HCT116 (cell line): ENCODE data around the gene SMARCA4. TPM values are rescaled to one million over a fixed set of nuclear protein-coding genes. Genes with fewer than 3 reads are reported as not detected.

Experiments
- ATAC-seq: fragments of 200-7000 bp; cut with Tn5 transposase; 2 replicates; pipeline ENCODE4 v1.9.1; 2020; ENCODE audit warnings: mild to moderate bottlenecking, moderate library complexity
- BruUV-seq: library from RNA; stranded (reverse); fragments of 400-500 nt; replicated peaks from 2 replicates; lab custom pipeline; 2021; lab: Mats Ljungman, UMichigan
- CTCF ChIA-PET: fragments of 300-600 bp; sonication (Branson Sonifier 250); formaldehyde crosslinking; loops from one replicate; lab custom pipeline; 2021; ENCODE audit warnings: antibody characterized with exemption; lab: Charles Lee
- POLR2A ChIA-PET: fragments of 300-600, 350-600 bp; sonication (Branson Sonifier 250); formaldehyde crosslinking; loops from one replicate; lab custom pipeline; 2021; ENCODE audit warnings: antibody characterized with exemption; lab: Charles Lee
- RAD21 ChIA-PET, 2 experiments: fragments of 300-600 bp; sonication (Branson Sonifier 250); formaldehyde crosslinking; loops; one replicate each; lab custom pipeline; 2023; ENCODE audit warnings: low total read pairs in 2 of 2; ENCODE audit not compliant: uncharacterized antibody in 2 of 2, unreplicated experiment in 2 of 2, low non-redundant PET in 1 of 2; lab: Charles Lee
- DNase-seq: peaks from one replicate; pipeline ENCODE4 v3.0.0-alpha.2; 2010; ENCODE audit warnings: low read depth, low spot score
- H2AFZ ChIP-seq: fragments of 200-600 bp; shearing (Covaris generic), sonication (generic); 2 replicates; pipeline ENCODE4 v1.6.1; 2017; ENCODE audit warnings: low read depth, mixed run types, mixed read lengths, antibody characterized with exemption, low read length; ENCODE audit not compliant: poor library complexity, severe bottlenecking
- H3K27ac ChIP-seq: 2 replicates; pipeline ENCODE4 v1.5.1; 2012; ENCODE audit warnings: low read depth, low read length
- H3K27me3 ChIP-seq: fragments of 200-600 bp; sonication (generic); 2 replicates; pipeline ENCODE4 v1.6.1; 2016; ENCODE audit warnings: mixed run types, low read length, mixed read lengths; ENCODE audit not compliant: insufficient read depth
- H3K36me3 ChIP-seq, 2 experiments: fragments of 200-500 bp in 1 of 2; fragments of 200-600 bp in 1 of 2; sonication (Bioruptor generic) in 1 of 2; sonication (generic) in 1 of 2; 2 replicates each; pipeline versions ENCODE4 v1.5.1 to v1.6.1; 2014 to 2016; ENCODE audit warnings: low read length in 2 of 2, inconsistent platforms in 1 of 2, mixed read lengths in 1 of 2, mixed run types in 1 of 2; ENCODE audit not compliant: insufficient read depth in 2 of 2, control insufficient read depth in 1 of 2
- H3K4me1 ChIP-seq, 2 experiments: fragments of 200-600 bp in 1 of 2; sonication (generic) in 1 of 2; 2 replicates each; pipeline versions ENCODE4 v1.5.1 to v1.6.1; 2012 to 2017; ENCODE audit warnings: low read length in 2 of 2, inconsistent platforms in 1 of 2, mild to moderate bottlenecking in 1 of 2, mixed read lengths in 1 of 2, mixed run types in 1 of 2, moderate library complexity in 1 of 2; ENCODE audit not compliant: insufficient read depth in 2 of 2, control insufficient read depth in 1 of 2
- H3K4me2 ChIP-seq: fragments of 200-600 bp; sonication (generic); 2 replicates; pipeline ENCODE4 v1.6.1; 2017; ENCODE audit warnings: mixed run types, low read length, mixed read lengths
- H3K4me3 ChIP-seq, 2 experiments: fragments of 200-600 bp in 1 of 2; sonication (generic) in 1 of 2; replicated peaks in 1 of 2; 2 replicates each; pipeline ENCODE4 v1.5.1; 2011 to 2016; ENCODE audit warnings: low read length in 2 of 2, control low read depth in 1 of 2, low read depth in 1 of 2, mild to moderate bottlenecking in 1 of 2, mixed read lengths in 1 of 2, mixed run types in 1 of 2
- H3K79me2 ChIP-seq: fragments of 200-600 bp; sonication (generic); 2 replicates; pipeline ENCODE4 v1.6.1; 2017; ENCODE audit warnings: mild to moderate bottlenecking, mixed run types, low read length, moderate library complexity, mixed read lengths; ENCODE audit not compliant: insufficient read depth
- H3K9ac ChIP-seq: fragments of 200-600 bp; sonication (generic); 2 replicates; pipeline ENCODE4 v1.6.1; 2016; ENCODE audit warnings: low read length, mixed read lengths
- H3K9me2 ChIP-seq: fragments of 200-600 bp; sonication (generic), shearing (Covaris generic); 2 replicates; pipeline ENCODE4 v1.6.1; 2017; ENCODE audit warnings: mixed run types, mild to moderate bottlenecking, moderate library complexity; ENCODE audit not compliant: insufficient read depth
- H3K9me3 ChIP-seq, 2 experiments: fragments of 200-500 bp in 1 of 2; fragments of 200-600 bp in 1 of 2; sonication (Bioruptor generic) in 1 of 2; sonication (generic) in 1 of 2; 2 replicates each; pipeline ENCODE4 v1.6.1; 2014 to 2017; ENCODE audit warnings: low read length in 2 of 2, mixed read lengths in 2 of 2, inconsistent platforms in 1 of 2, low read depth in 1 of 2, mild to moderate bottlenecking in 1 of 2, mixed run types in 1 of 2, moderate library complexity in 1 of 2; ENCODE audit not compliant: control insufficient read depth in 1 of 2, insufficient read depth in 1 of 2
- H4K20me1 ChIP-seq: fragments of 200-600 bp; sonication (generic), shearing (Covaris generic); 2 replicates; pipeline ENCODE4 v1.6.1; 2017; ENCODE audit warnings: mixed run types, mild to moderate bottlenecking, moderate library complexity; ENCODE audit not compliant: insufficient read depth
- ELF1 ChIP-seq: IDR thresholded peaks from 2 replicates; pipeline ENCODE4 v1.6.1; 2012; ENCODE audit warnings: low read depth, borderline replicate concordance
- EZH2 ChIP-seq: fragments of 200-600 bp; sonication (generic); IDR thresholded peaks from 2 replicates; pipeline ENCODE4 v1.6.1; 2017; ENCODE audit warnings: antibody characterized with exemption, mixed run types
- EZH2phosphoT487 ChIP-seq: fragments of 200-600 bp; IDR thresholded peaks from 2 replicates; pipeline ENCODE4 v1.6.1; 2018; ENCODE audit warnings: antibody characterized with exemption, borderline replicate concordance
- JUND ChIP-seq: IDR thresholded peaks from 2 replicates; pipeline ENCODE4 v1.6.1; 2012
- SIN3A ChIP-seq: IDR thresholded peaks from 2 replicates; pipeline ENCODE4 v1.6.1; 2012; ENCODE audit warnings: low read depth
- SP1 ChIP-seq: IDR thresholded peaks from 2 replicates; pipeline ENCODE4 v1.6.1; 2012; ENCODE audit warnings: low read depth
- TCF7L2 ChIP-seq: IDR thresholded peaks from 2 replicates; pipeline ENCODE4 v1.7.0; 2011; ENCODE audit warnings: borderline replicate concordance, inconsistent platforms; ENCODE audit not compliant: insufficient read depth, insufficient read length; ENCODE audit errors: extremely low read depth
- YY1 ChIP-seq: IDR thresholded peaks from 2 replicates; pipeline ENCODE4 v1.6.1; 2011; ENCODE audit warnings: low read length, low read depth, moderate library complexity, mild to moderate bottlenecking; ENCODE audit not compliant: insufficient replicate concordance; ENCODE audit errors: extremely low read depth
- ZFX ChIP-seq: fragments of 450-650 bp; IDR thresholded peaks from 2 replicates; pipeline ENCODE4 v1.6.1; 2017
- ZNF274 ChIP-seq: fragments of 200-500 bp; sonication (Bioruptor generic); IDR thresholded peaks from 2 replicates; pipeline ENCODE4 v1.6.1; 2014; ENCODE audit warnings: mild to moderate bottlenecking, low read depth, low read length, inconsistent platforms
- intact Hi-C: fragments of 100-400 bp; cut with micrococcal nuclease; formaldehyde crosslinking; loops from 2 replicates; pipeline ENCODE4 v1.10.0; 2022
- total RNA-seq: library from RNA; stranded (reverse); gene quantifications from one replicate; pipeline ENCODE4 v1.2.1, GENCODE V29; 2021; ENCODE audit not compliant: unreplicated experiment
- TF ChIP-seq, protein P1 (sequence below): IDR thresholded peaks from 2 replicates; pipeline ENCODE4 v1.6.1; 2012; ENCODE audit warnings: low read depth
- TF ChIP-seq, protein P2 (sequence below): IDR thresholded peaks from 2 replicates; pipeline ENCODE4 v1.6.1; 2012
- TF ChIP-seq, protein P3 (sequence below): IDR thresholded peaks from 2 replicates; pipeline ENCODE4 v1.6.1; 2012
- TF ChIP-seq, protein P4 (sequence below), 3 experiments: fragments of 200-600 bp in 1 of 3; sonication (generic) in 1 of 3; IDR thresholded peaks in 2 of 3; conservative IDR thresholded peaks in 1 of 3; 2 replicates each; pipeline ENCODE4 v1.5.1; 2012 to 2017; ENCODE audit warnings: low read depth in 2 of 3, low read length in 2 of 3, antibody characterized with exemption in 1 of 3, borderline replicate concordance in 1 of 3, control low read depth in 1 of 3, mild to moderate bottlenecking in 1 of 3, mixed read lengths in 1 of 3, mixed run types in 1 of 3, moderate library complexity in 1 of 3; ENCODE audit not compliant: insufficient read depth in 1 of 3

The SMARCA4 gene
- total RNA-seq, 1 experiment from 2014 or later, result 116 TPM

DNA sequence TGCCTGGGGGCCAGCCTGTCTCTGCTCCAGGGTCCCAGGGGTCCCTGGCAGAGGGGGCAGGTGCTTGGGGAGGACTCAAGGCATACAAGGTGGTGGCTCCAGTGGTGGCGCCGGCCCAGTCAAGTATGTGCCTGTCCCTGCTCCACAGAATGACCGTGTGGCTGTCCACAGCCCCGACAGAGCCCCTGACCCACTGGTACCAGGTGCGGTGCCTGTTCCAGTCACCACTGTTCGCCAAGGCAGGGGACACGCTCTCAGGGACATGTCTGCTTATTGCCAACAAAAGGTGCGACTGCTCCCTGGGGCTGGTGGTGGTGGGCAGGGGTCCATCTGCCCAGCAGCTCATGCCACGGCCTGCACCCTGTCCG, 40.6 kb upstream of the SMARCA4 start:
- intact Hi-C loops, result no loop called here
- no TSS peak for BruUV-seq
- CTCF ChIA-PET, result no interaction called here

More for the DNA sequence above, 40.6 kb upstream of the SMARCA4 start:
- Histone ChIP-seq H2AFZ (no peak overlapping the region), H3K9me3 (no peaks in the 10 kb centered on the region), H3K9ac (no peak overlapping the region), H3K27me3 (no peaks in the 10 kb centered on the region), H3K9me2 (no peaks in the 10 kb centered on the region), H3K27ac (no peak overlapping the region), H3K4me3 (no peak overlapping the region), H3K79me2 (no peaks in the 10 kb centered on the region), H4K20me1 (no peaks in the 10 kb centered on the region), H3K4me2 (no peak overlapping the region), H3K4me1 (peaks cover 0 to 8% of the 10 kb centered on the region in 2 experiments; a peak in 2 of 4 replicates), H3K36me3 (peaks cover 16 to 26% of the 10 kb centered on the region in 2 experiments)
- POLR2A ChIA-PET, result no interaction called here
- DNase-seq (no peak), ATAC-seq (no peak)
- TF ChIP-seq ZFX (no peak), YY1 (no peak), EZH2phosphoT487 (no peak), TCF7L2 (no peak), ELF1 (no peak), ZNF274 (no peak), EZH2 (no peak), SIN3A (no peak), JUND (no peak), SP1 (no peak)
- TF ChIP-seq, protein P1, sequence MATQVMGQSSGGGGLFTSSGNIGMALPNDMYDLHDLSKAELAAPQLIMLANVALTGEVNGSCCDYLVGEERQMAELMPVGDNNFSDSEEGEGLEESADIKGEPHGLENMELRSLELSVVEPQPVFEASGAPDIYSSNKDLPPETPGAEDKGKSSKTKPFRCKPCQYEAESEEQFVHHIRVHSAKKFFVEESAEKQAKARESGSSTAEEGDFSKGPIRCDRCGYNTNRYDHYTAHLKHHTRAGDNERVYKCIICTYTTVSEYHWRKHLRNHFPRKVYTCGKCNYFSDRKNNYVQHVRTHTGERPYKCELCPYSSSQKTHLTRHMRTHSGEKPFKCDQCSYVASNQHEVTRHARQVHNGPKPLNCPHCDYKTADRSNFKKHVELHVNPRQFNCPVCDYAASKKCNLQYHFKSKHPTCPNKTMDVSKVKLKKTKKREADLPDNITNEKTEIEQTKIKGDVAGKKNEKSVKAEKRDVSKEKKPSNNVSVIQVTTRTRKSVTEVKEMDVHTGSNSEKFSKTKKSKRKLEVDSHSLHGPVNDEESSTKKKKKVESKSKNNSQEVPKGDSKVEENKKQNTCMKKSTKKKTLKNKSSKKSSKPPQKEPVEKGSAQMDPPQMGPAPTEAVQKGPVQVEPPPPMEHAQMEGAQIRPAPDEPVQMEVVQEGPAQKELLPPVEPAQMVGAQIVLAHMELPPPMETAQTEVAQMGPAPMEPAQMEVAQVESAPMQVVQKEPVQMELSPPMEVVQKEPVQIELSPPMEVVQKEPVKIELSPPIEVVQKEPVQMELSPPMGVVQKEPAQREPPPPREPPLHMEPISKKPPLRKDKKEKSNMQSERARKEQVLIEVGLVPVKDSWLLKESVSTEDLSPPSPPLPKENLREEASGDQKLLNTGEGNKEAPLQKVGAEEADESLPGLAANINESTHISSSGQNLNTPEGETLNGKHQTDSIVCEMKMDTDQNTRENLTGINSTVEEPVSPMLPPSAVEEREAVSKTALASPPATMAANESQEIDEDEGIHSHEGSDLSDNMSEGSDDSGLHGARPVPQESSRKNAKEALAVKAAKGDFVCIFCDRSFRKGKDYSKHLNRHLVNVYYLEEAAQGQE, result no peak
- TF ChIP-seq, protein P2, sequence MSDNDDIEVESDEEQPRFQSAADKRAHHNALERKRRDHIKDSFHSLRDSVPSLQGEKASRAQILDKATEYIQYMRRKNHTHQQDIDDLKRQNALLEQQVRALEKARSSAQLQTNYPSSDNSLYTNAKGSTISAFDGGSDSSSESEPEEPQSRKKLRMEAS, result no peak
- TF ChIP-seq, protein P3, sequence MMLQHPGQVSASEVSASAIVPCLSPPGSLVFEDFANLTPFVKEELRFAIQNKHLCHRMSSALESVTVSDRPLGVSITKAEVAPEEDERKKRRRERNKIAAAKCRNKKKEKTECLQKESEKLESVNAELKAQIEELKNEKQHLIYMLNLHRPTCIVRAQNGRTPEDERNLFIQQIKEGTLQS, result no peak
- TF ChIP-seq, protein P4, sequence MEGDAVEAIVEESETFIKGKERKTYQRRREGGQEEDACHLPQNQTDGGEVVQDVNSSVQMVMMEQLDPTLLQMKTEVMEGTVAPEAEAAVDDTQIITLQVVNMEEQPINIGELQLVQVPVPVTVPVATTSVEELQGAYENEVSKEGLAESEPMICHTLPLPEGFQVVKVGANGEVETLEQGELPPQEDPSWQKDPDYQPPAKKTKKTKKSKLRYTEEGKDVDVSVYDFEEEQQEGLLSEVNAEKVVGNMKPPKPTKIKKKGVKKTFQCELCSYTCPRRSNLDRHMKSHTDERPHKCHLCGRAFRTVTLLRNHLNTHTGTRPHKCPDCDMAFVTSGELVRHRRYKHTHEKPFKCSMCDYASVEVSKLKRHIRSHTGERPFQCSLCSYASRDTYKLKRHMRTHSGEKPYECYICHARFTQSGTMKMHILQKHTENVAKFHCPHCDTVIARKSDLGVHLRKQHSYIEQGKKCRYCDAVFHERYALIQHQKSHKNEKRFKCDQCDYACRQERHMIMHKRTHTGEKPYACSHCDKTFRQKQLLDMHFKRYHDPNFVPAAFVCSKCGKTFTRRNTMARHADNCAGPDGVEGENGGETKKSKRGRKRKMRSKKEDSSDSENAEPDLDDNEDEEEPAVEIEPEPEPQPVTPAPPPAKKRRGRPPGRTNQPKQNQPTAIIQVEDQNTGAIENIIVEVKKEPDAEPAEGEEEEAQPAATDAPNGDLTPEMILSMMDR (IDR thresholded peaks at IDR 0.05 in 2 of 3, conservative IDR thresholded peaks at IDR 0.05 in 1 of 3; ENCODE audit: borderline replicate concordance in 1 of 3, insufficient read depth in 1 of 3, low read depth in 2 of 3, low read length in 2 of 3), result no peak
- RAD21 ChIA-PET, result no interaction called here
